ENCODE results near the gene COPZ1. TPM values are rescaled to one million over a fixed set of nuclear protein-coding genes. Genes with fewer than 3 reads are reported as not detected.

The COPZ1 gene
- total RNA-seq, 3 donors from 2014 or later (not counting 1 experiment from before 2014, with no cell fraction given) = 66.3 to 83.6 (median 79.7) TPM

DNA sequence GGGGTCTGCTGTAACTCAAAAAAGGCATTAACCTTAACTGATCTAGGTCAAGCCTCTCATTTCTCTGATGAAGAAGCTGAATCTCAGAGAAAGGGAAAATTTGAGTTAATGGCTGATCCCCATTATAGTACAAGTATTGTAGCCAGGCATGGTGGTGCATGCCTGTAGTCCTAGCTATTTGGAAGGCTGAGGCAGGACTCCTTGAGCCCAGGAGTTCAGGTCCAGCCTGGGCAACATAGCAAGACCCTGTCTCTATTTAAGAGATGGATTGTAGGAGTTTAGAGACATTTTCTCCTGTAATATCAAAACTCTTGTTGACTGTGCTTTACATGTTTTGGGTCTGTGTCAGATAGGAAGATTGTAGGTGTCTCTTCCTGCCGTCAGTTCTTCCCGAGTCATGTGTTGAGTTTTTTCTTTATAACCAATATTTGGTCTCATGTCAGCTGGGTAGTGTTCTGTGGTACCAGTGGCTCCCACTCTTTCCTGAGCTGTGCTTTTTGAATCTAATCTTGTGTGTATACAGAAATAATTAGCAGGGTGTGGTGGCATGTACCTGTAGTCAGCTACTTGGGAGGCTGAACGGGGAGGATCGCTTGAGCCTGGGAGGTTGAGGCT lies 8.6 kb downstream of the COPZ1 start:
- no peaks in the 10 kb centered on the region for H3K9me3 ChIP-seq (ENCODE audit: control insufficient read depth, insufficient read depth, low read length)
- TF ChIP-seq, protein P1, sequence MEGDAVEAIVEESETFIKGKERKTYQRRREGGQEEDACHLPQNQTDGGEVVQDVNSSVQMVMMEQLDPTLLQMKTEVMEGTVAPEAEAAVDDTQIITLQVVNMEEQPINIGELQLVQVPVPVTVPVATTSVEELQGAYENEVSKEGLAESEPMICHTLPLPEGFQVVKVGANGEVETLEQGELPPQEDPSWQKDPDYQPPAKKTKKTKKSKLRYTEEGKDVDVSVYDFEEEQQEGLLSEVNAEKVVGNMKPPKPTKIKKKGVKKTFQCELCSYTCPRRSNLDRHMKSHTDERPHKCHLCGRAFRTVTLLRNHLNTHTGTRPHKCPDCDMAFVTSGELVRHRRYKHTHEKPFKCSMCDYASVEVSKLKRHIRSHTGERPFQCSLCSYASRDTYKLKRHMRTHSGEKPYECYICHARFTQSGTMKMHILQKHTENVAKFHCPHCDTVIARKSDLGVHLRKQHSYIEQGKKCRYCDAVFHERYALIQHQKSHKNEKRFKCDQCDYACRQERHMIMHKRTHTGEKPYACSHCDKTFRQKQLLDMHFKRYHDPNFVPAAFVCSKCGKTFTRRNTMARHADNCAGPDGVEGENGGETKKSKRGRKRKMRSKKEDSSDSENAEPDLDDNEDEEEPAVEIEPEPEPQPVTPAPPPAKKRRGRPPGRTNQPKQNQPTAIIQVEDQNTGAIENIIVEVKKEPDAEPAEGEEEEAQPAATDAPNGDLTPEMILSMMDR (IDR thresholded peaks at IDR 0.05) = no peak
- DNase-seq (no peak), ATAC-seq (no peak)
- H3K27ac Mint-ChIP-seq = no peak overlapping the region
- 95% methylated on average over 4 of the region's 4 CpGs for WGBS (ENCODE audit: insufficient coverage)
- no peaks in the 10 kb centered on the region for H3K36me3 ChIP-seq (ENCODE audit: control insufficient read depth, insufficient read depth, low read length)
- H3K4me1 Mint-ChIP-seq = peaks cover 29 to 44% of the 10 kb centered on the region in 2 donors
- H3K4me3 ChIP-seq (ENCODE audit: low read length) = no peak overlapping the region
- H3K27me3 Mint-ChIP-seq (ENCODE audit: low read depth in 2 of 2) = no peaks in the 10 kb centered on the region
- peaks cover 18% of the 10 kb centered on the region for H3K4me1 ChIP-seq (ENCODE audit: control insufficient read depth, insufficient read depth, low read length)
- no peak overlapping the region for H3K4me3 Mint-ChIP-seq
- no peaks in the 10 kb centered on the region for H3K27me3 ChIP-seq (ENCODE audit: control insufficient read depth, insufficient read depth, low read length)
- intact Hi-C loops (cut with micrococcal nuclease) = no loop called here
- H3K9me3 Mint-ChIP-seq = no peaks in the 10 kb centered on the region
- H3K27ac ChIP-seq (ENCODE audit: low read length) = no peak overlapping the region
- no peaks in the 10 kb centered on the region for H3K36me3 Mint-ChIP-seq

DNA sequence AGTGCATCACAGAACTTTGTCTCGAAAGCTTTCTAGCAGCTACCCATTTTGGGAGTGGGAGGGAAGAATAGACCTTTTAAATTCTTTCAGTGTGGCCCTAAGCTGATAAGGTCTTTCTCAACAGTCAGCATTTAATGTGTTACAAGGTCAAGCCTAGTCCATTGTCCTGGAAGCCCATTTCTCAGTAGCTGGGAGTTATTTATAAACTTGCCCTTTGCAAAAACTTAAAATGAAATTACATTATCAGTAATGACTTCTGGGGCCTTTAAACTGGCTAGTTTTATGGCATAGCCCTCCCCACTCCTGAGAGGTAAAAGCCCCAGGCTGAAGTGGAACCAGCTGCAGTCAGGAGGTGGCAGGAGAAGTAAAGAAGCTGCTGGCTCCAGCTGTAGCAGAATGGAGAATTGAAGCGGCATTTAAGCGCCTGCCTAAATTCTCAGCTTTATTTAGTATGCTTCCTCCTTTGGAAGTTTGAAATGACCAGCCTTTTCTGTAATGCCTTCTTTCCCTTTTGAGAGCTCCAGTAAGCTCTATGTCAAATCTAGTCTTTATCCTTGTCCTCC lies 12.4 kb downstream of the COPZ1 start:
- no peak overlapping the region for H3K27ac ChIP-seq (ENCODE audit: low read length)
- Mint-ChIP-seq H3K4me3 (no peak overlapping the region), H3K36me3 (peaks cover 7% of the 10 kb centered on the region), H3K4me1 (peaks cover 9 to 20% of the 10 kb centered on the region in 2 donors), H3K27ac (no peak overlapping the region), H3K27me3 (ENCODE audit: low read depth in 2 of 2) (no peaks in the 10 kb centered on the region), H3K9me3 (no peaks in the 10 kb centered on the region)
- no peaks in the 10 kb centered on the region for H3K27me3 ChIP-seq (ENCODE audit: control insufficient read depth, insufficient read depth, low read length)
- H3K4me3 ChIP-seq (ENCODE audit: low read length) = no peak overlapping the region
- ATAC-seq (no peak), DNase-seq (no peak)
- WGBS (ENCODE audit: insufficient coverage) = 92% methylated on average over 3 of the region's 3 CpGs
- TF ChIP-seq, protein P1 (IDR thresholded peaks at IDR 0.05) = no peak
- intact Hi-C loops (cut with micrococcal nuclease) = no loop called here
- H3K9me3 ChIP-seq (ENCODE audit: control insufficient read depth, insufficient read depth, low read length) = no peaks in the 10 kb centered on the region
- peaks cover 23% of the 10 kb centered on the region for H3K36me3 ChIP-seq (ENCODE audit: control insufficient read depth, insufficient read depth, low read length)
- H3K4me1 ChIP-seq (ENCODE audit: control insufficient read depth, insufficient read depth, low read length) = peaks cover under 1% of the 10 kb centered on the region

DNA sequence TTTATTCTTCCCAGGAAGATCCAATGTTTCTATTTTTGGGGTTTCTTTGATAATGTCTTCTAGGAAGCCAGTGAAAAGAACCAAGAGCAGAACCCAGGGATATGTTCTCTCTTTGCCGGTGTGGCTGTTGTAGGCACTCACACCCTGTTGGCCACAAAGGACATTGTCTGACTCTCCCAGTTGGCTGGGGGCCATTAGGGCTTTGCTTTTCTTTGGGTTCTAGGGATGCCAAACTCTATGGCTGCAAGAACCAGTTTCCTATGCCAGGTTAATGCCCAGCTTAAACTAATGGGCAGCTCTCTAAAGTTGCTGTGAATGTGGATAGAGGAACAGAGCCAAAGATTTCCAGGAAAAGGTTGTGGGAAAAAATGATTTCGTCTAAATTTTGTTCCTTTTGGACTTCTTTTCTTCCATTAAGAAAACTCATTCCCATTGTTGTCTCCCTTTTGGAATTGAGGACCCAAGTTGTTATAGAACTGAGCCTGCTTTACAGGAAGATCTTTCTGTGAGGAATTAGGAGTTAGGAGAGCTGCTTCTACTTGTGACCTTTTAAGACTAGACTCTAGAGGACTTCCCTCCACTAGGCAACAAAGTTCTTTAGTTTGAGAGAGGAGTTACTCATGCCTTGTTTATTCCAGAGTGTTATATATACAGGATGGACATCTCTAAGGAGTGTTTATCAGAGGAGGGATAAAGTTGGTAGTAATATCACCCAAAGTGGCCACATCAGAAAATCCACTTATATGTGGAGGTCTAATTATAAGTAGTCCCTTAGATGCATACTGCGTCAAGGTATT lies 13.1 kb downstream of the COPZ1 start:
- no peak for DNase-seq
- Mint-ChIP-seq H3K4me1 (peaks cover 9 to 20% of the 10 kb centered on the region in 2 donors), H3K27me3 (ENCODE audit: low read depth in 2 of 2) (no peaks in the 10 kb centered on the region), H3K4me3 (no peak overlapping the region), H3K9me3 (no peaks in the 10 kb centered on the region), H3K36me3 (peaks cover 7% of the 10 kb centered on the region), H3K27ac (no peak overlapping the region)
- TF ChIP-seq, protein P1 (IDR thresholded peaks at IDR 0.05) = no peak
- Histone ChIP-seq H3K4me3 (ENCODE audit: low read length) (no peak overlapping the region), H3K27ac (ENCODE audit: low read length) (no peak overlapping the region), H3K27me3 (ENCODE audit: control insufficient read depth, insufficient read depth, low read length) (no peaks in the 10 kb centered on the region), H3K4me1 (ENCODE audit: control insufficient read depth, insufficient read depth, low read length) (no peaks in the 10 kb centered on the region), H3K36me3 (ENCODE audit: control insufficient read depth, insufficient read depth, low read length) (peaks cover 30% of the 10 kb centered on the region), H3K9me3 (ENCODE audit: control insufficient read depth, insufficient read depth, low read length) (no peaks in the 10 kb centered on the region)
- no peak for ATAC-seq
- intact Hi-C loops (cut with micrococcal nuclease) = no loop called here
- WGBS (ENCODE audit: insufficient coverage) = 95% methylated on average over 1 of the region's 3 CpGs
